NCI-H1436 (cell line): Measurements from ENCODE around the gene QRFPR.
"Not testable (repeated sequence)": the region's sequence is repeated elsewhere in the genome, so short reads cannot be mapped to it uniquely, and the experiment has no call there.

ENCODE experiments used
- DNase-seq: peaks from one replicate; lab custom pipeline; 2025; lab: John Stamatoyannopoulos, UW

QRFPR gene

GRCh38 chr4:121380776-121381462 lies at the start of gene QRFPR:
Gene QRFPR (minus strand): TSS chr4:121381018. CDS start chr4:121380647, 371 bp downstream.
- DNase-seq, result no peak

- no peak for DNase-seq
These were observed 47.9 kb upstream of the QRFPR start for GRCh38 chr4:121428721-121429120.

DNA sequence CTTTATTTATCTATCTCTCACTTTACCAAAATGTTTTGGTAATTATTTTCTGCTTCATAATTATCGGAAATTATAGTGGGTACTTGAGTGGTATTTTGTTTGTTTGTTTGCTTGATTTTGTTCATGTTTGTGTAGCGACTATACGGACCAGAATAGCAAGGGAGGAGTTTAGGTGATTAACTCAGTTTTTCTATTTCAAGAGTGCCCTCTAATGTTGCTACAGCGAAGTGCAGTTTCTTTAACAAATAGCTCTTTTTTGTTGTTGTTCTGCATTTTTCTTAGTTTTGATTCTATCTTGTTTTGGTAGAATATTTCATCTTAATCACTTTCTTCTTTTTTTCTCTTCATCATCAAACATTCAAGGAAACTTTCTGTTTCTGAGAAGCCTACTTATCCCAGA lies 40.8 kb upstream of the QRFPR start:
- no peak for DNase-seq

DNA sequence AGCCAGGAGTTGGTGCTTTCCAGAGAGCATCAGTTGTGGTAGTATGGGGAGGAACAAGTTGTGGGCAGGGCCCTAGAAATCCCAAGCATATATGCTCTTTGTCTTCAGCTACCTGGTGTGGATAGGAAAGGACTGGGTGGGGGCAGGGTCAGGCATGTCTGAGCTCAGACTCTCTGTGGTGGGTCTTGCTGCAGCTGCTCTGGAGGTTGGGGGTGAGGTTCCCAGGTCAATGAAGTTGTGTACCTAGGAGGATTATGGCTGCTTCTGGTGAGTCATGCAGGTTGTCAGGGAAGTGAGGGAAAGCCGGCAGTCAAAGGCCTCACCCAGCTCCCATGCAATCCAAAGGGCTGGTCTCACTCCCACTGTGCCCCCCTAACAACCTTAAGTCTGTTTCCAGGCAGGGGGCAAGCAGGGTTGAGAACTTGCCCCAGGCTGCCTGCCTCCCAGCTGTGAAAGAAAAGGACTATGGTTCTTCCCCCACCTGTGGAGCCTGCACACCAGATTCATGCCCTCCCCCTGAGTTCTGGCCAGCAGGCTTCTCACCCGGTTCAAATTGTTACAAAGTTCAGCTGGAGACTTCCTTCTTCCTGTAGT lies 30.4 kb upstream of the QRFPR start:
- DNase-seq, result no peak

GRCh38 chr4:121408567-121408966 lies 27.7 kb upstream of the QRFPR start:
- DNase-seq, result not testable (repeated sequence)

DNA sequence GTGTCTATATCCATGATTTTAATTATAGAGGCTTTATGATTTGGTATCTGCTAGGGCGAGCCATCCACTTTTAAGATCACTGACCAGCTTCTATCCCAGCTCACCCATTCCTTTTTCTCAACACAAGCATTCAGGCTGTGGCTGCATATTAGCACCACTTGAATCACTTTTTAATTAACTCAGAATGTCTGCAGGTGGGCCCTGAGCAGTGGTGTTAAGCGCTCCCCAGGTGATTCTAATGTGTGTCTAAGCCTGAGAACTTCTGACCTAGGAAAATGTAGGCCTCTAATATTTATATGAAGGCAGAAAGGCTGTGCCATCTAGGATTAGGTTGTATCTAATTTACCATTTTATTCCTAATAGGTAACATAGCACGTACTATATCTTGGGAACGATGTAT lies 19.8 kb upstream of the QRFPR start:
- DNase-seq, result no peak

GRCh38 chr4:121397941-121398601 lies 17.3 kb upstream of the QRFPR start:
- no peak for DNase-seq

DNA sequence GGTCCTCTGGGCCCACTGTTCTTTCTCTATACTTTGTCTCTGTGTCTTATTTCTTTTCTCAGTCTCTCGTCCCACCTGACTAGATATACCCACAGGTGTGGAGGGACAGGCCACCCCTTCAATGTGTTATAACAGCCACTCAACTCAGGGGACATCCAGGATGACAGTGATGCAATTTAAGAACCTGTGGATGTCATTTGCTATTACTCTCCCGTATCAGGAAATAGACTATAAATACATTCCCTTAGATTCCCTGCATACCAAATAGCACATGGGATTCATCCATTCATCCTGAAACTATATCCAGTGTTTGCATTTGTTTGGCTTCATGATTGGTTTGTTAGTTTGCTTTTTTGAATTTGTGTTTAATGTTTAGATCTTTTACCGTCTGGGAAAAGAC lies 16.6 kb upstream of the QRFPR start:
- DNase-seq, result no peak

- DNase-seq, result no peak
These were observed 11.7 kb upstream of the QRFPR start for GRCh38 chr4:121392426-121393086.

- no peak for DNase-seq
These were observed 9.5 kb upstream of the QRFPR start for GRCh38 chr4:121390335-121390734.

DNA sequence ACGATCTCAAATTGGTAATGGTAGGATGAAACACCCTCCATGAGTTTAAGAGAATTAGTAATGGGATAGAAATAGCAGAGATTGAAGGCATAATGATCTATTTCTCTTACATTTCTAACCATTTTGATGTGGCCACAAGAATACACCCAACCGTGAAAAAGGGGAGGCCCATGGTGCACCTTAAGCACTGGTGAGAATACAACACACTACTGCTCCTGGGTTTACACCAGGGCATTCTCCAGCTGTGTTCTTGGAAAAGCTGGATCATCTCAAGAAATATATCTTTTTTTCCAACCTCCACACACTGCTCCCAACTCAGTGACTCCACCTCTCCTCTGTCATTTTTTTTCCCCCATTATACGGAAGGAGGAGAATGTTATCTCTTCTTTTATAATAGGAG lies 1.5 kb downstream of the QRFPR start:
- no peak for DNase-seq

GRCh38 chr4:121377076-121377475 lies 3.7 kb downstream of the QRFPR start:
- no peak for DNase-seq

DNA sequence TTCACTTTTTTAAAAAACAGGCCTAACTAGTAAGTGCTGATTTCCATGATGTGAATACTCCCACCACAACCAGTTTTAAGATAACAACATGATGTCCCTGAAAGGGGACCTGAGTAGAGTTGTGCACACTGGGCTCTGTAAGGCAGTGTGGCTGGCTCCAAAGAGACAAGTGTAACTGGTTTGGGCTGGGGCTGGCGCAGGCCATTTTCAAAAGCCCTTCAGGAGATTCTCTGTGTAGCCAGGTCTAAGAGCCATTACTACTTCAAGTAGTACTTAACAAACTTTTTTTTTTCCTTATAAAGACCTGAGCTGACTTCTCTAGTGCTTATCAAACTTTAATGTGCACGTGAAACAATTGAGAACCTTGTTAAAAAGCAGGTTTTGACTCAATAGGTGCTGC lies 4.3 kb downstream of the QRFPR start:
- DNase-seq, result no peak

GRCh38 chr4:121376097-121376496 lies 4.7 kb downstream of the QRFPR start:
- no peak for DNase-seq

DNA sequence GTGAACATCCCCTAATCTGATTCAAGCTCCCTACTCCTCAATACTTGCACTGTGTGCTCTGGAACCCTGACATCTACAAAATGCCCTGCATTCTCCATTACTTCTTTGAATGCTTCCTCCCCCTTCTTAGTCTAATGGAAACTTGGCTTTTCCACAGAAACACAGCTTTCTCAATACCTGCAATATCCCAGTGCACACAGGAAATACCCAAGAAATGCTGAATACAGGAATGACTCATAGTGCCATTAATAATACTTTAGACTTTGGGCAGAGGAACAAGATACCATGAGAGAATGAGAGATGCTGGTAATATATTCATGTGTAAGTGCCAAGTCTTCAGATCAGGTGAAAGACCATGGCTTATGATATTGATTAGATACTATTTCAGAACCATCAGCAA lies 5.6 kb downstream of the QRFPR start:
- no peak for DNase-seq

- DNase-seq, result no peak
These were observed 7.0 kb downstream of the QRFPR start for GRCh38 chr4:121373841-121374240.

DNA sequence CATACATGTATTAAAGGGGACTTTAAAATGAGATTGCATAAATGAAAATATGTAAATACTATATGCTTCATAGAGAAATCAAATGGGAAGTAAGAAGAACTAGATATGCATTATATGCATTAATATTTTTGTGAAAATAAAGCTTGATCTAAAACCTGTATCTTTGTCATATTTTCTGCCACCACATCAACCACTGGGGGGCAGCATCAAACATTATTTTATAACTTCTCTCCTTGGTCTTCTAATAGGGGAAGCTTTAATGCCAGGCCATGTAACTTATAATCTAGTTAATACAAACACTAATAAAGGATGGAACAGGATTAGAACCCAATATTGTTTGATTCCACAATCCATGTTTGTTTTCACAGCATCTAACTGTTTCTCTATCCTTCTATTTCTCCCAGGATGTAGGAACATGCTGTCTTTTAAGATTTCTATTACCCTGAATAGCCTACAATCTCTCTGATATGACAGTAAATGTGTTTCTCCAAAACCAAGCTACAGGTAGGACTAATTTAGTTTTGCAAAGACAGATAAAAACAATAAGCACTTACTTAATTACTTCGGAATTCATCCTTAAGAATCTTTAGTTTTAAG lies 10.0 kb downstream of the QRFPR start:
- peak; percentile 8 for DNase-seq

DNA sequence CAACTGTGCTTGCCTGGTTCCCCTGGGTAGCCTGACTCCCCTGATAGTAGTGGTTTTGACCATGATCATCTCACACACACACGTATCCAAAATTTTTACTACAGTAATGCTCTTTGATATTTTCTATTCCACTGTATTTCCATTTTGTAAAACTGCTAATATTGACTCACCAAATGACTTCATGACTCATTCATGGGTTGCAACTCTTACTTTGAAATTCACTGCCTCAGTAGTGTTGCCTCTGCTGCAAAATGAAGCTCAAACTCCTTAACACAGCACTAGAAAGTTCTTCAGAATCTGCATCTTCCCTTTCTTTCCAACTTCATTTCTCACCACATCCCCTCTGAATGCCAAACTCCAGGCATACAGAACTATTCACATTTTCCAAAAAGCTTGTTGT lies 20.3 kb downstream of the QRFPR start:
- DNase-seq, result no peak

DNA sequence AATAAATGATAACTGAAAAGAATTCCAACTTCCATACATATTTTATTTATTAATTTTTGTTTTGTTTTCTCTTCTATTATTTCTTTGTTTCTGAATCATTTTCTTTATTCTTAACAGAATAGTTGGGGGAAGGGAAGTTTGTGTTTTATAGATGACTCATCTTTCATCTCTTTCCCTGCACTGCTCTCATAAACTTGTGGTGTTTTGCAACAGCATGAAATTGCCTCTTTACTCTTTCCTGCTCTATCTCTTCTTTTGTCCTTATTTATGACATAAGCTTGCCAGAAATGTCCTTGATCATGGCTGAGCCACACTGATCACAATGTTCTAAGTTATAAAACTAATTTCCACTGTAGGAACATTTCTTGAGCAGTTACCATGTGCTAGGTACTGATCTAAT lies 22.3 kb downstream of the QRFPR start:
- DNase-seq, result no peak

- DNase-seq, result no peak
These were observed 27.6 kb downstream of the QRFPR start for GRCh38 chr4:121353213-121353612.

- DNase-seq, result no peak
These were observed 36.7 kb downstream of the QRFPR start for GRCh38 chr4:121344098-121344497.

DNA sequence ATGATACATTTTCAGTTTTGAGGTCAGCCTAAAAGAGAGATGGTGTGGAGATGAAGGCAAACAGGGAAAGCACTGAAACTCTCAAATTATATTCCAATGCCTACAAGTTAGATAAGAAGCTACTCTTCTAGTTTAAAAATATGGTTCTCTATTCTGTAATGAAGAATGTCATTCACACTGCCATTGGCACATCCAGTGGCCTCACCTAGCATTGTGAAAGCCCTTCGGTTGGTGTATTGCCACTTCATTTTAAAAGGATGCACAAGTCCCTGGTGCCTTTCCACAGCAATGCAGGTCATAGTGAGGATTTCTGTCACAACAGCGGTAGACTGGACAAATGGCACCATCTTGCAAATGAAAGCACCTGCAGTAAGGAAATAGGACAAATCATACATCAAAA lies 40.6 kb downstream of the QRFPR start:
- no peak for DNase-seq

GRCh38 chr4:121339824-121340223 lies 41.0 kb downstream of the QRFPR start:
- DNase-seq, result no peak
